GM12873 (cell line): ENCODE measurements around the gene SOX11.
A peak's percentile ranks its signal among the peaks of the same experiment; 100 is the strongest.

Experiments used
- TF ChIP-seq, protein P1 (sequence below): IDR thresholded peaks from 2 replicates; pipeline ENCODE4 v1.5.1; 2012; ENCODE audit warnings: low read depth, mild to moderate bottlenecking, moderate library complexity, low read length, control low read depth; ENCODE audit not compliant: insufficient read depth; ENCODE audit errors: missing control alignments

SOX11 gene

GRCh38 chr2:5686536-5686935, 5.6 kb upstream of the SOX11 start:
- TF ChIP-seq, protein P1, sequence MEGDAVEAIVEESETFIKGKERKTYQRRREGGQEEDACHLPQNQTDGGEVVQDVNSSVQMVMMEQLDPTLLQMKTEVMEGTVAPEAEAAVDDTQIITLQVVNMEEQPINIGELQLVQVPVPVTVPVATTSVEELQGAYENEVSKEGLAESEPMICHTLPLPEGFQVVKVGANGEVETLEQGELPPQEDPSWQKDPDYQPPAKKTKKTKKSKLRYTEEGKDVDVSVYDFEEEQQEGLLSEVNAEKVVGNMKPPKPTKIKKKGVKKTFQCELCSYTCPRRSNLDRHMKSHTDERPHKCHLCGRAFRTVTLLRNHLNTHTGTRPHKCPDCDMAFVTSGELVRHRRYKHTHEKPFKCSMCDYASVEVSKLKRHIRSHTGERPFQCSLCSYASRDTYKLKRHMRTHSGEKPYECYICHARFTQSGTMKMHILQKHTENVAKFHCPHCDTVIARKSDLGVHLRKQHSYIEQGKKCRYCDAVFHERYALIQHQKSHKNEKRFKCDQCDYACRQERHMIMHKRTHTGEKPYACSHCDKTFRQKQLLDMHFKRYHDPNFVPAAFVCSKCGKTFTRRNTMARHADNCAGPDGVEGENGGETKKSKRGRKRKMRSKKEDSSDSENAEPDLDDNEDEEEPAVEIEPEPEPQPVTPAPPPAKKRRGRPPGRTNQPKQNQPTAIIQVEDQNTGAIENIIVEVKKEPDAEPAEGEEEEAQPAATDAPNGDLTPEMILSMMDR = no peak

DNA sequence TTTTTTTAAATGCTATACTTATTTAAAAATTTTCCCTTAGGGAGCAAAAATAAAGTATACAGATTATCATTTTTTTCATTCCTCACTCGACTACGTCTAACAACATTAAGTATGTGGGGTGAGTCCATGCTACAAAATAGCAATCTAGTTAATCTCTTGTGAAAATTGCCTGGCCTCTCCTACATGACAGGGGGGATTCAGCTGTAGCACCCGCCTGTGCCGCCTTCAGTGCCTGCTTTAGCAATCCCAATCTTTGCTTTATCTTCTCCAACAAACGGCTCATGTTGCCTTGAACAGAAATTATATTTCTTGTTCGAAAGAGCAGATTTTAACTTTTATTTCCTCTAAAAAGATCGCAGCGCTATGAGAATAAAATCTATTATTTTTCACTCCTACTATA, 2.4 kb upstream of the SOX11 start:
- TF ChIP-seq, protein P1 = no peak

GRCh38 chr2:5690286-5690685, 1.9 kb upstream of the SOX11 start:
- TF ChIP-seq, protein P1 = no peak

- TF ChIP-seq, protein P1 = no peak
Observed at GRCh38 chr2:5690718-5691220, 1.4 kb upstream of the SOX11 start.

- TF ChIP-seq, protein P1 = peak; percentile 9
Observed at GRCh38 chr2:5691221-5691984, 781 bp upstream of the SOX11 start.

GRCh38 chr2:5692561-5693286, 540 bp downstream of the SOX11 start:
- TF ChIP-seq, protein P1 = no peak
